ENCODE measurements around the gene NPLOC4.
A peak's percentile ranks its signal among the peaks of the same experiment; 100 is the strongest.

NPLOC4 gene

GRCh38 chr17:81636505-81637288, at the start of gene NPLOC4, which contains the start of gene TSPAN10:
Gene NPLOC4, minus strand, starts transcription at chr17:81637112. Its CDS starts 182 bp downstream, at chr17:81636930.
Gene TSPAN10, plus strand, starts transcription at chr17:81637196. Its CDS starts 5,217 bp downstream, at chr17:81642413.
- DNase-seq, result peak; percentile 83

GRCh38 chr17:81686614-81687013, 49.7 kb upstream of the NPLOC4 start:
- no peak for DNase-seq

DNA sequence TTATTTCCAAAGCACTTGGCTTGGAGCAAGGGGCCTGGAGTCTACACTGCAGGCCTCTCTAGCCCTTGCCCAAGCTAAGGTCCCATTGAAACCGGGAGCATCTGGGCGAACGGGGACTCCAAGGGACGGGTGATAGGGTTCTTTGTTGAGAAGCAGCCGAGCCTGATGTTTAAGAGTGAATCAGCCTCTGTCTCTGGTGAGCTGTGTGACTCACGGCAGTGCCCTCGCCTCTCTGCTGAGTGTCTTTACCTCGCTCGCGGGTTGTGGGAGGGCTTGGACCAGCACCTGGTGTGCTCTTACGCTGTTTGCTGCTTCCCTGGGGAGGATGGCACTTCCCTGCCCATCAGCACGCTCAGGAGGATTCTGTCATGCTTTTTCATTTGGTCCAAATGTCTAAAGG, 48.2 kb upstream of the NPLOC4 start:
- DNase-seq, result peak; percentile 54

DNA sequence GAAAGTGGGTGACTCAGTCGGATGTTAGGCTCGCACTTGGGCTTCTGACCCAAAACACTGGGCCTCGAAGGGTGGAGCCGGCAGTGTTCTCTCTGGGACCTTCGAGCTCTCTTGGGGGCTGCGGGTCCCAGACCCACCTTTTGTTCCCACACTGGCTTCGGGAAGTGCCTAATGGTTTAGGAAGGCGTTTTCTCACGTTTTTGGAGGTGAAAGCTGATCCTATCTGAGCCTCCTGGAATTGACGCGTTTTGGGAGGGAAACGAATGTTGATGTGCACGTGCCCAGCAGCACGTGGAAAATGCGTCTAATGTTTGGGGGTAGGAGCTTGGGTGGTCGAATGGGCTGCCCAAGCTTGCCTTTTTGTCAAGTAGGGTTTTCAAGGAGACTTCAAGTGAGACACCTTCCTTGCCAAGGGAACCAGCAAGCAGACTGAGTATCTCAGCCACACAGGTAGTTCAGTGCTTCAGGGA, 47.6 kb upstream of the NPLOC4 start:
- DNase-seq, result no peak

DNA sequence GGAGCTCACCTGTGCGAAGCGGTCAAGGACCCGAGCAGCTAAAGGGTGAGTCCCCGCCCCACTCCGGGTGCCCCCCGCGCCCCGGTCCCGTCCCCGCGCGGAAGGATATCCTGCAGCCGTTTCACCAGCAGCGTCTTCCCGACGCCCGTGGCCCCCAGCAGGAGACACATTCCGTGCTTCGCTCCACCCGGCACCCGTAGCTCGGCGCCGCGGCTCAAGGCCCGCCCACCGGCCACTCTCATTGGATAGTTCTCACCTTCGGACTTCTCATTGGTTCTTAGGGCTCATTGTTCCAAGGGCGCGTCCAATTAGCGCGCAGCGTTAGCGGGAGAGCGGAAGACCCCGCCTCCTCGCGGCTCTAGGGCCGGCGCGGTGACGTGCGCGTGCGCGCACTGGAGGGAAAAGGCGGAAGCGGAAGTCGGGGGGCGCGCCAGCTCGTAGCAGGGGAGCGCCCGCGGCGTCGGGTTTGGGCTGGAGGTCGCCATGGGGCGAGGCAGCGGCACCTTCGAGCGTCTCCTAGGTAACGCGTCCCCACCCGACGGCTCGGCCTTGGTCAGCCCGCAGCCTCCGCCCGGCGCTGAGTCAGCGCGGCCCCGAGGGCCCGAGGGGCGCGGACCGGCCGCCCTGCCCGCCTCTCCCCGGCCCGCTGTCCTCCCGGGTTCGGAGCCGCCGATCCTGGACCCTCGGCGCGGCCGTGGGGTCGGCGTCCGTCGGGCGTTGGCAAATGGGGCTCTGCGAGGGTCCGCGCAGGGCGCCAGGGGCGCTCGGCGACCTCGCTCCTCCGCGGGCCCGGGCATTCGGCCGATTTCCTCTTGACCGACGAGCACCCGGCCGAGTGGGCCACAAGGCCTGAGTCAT, 46.9 kb upstream of the NPLOC4 start, which contains the start of the genes ARL16 and HGS:
ARL16 (minus strand) TSS at position 214 of the 858 bp plus-strand sequence; CDS start at position 170, 44 bp downstream.
HGS (plus strand) TSS at position 428 of the 858 bp plus-strand sequence; CDS start at position 484, 56 bp downstream.
- DNase-seq, result peak; percentile 99

DNA sequence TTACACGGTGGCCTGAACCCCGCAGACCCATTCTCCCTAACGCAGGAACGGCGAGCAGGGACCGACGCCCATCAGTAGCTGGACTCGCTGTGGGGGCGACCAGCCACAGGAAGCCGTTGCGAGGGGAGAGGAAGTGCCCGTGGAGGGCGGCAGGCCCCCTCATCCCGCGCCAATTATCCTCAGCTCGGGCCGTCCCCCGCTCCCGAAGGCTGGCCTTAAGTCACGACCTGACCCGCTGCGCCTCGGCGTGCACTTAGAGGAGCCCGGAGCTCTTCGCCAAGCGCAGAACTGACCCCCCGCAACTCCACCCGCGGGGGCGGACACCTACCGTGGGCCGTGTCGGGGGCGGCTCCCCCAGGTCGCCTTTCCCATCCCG, 46.3 kb upstream of the NPLOC4 start:
- DNase-seq, result no peak

DNA sequence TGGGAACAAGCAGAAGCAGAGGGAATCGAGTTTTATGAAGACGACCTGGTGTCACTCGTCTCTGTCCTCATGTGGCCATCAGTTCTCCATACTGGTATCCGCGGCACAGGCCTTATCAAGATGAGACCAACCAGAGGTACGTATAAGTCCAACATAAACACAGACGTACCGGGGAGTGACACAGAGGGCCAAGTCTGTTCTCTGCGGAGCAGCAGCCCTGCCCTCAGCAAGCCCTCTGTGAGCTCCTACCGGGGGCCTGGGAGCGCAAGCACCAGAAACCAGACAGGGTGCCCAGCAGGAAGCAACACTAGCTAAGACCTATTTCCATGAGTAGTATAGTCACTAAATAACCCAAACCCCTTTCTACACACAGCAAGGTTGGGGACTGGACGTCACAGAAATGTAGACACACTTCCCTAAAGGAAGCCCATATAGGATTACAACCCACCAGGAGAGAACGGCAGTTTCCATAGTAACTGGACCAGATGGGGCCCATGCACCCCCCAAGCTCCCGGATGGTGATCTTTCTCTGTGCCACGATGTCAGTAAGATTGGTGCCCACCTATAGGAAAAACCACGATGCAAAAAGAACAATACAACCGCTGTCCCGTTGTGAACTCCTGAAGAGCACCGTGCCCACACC, 45.8 kb upstream of the NPLOC4 start:
- peak; percentile 12 for DNase-seq

DNA sequence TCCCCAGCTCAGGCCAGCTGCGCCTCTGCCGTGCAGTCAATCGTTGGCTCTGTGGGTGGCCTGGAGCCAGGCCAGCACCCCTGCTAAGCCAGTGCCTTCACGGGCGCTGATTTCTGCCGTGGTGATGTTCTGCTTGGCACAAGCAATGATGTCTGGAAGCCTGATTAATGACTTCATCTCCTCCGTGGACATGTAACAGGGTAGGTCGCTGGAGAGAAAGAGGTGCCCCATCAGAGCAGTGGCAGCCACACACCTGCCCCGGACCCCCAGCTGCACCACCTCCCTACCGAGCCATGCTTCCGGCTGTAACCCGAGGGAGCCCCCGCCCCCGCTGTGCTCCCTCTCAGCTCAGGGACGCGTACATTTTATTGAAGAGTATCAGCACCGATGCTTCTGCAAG, 44.8 kb upstream of the NPLOC4 start:
- no peak for DNase-seq

DNA sequence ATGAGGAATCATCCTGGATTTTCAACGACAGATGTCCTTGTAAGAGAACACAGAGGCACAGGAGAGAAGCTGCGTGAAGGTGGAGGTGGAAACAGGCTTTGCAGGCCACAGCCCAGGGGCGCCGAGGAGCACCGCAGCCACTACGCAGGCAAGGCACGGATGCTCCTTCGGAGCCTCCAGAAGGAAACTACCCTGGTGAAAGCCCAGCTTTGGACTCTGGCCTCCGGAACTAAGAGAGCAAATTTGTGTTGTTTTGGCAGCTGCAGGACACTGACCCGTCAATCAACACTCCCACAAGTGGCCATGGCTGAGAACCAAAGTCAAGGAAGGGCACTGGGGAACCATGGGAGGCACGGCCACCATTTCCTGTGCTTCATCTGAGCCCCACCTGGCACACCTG, 43.2 kb upstream of the NPLOC4 start:
- no peak for DNase-seq

DNA sequence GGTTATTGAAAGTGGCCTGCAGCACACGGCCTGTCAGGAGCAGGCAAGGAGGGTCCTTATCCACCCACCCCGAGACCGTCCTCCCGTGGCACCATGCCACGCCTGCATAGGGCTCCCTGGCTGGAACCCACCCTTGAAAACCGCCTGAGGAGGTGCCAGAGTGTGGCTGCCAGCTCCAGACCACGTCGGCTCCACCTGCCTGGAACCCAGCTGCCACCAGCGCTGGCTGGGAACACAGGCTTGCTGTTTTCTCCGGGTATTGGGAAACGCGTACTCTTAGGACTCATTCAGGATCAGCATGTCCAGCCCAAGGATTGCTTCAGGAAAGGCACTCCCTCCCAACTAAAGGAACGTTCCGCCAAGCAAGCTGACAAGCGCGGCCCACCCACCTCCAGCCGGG, 40.0 kb upstream of the NPLOC4 start:
- DNase-seq, result no peak

- DNase-seq, result peak; percentile 25
Measured at GRCh38 chr17:81675515-81676221, 38.8 kb upstream of the NPLOC4 start.

DNA sequence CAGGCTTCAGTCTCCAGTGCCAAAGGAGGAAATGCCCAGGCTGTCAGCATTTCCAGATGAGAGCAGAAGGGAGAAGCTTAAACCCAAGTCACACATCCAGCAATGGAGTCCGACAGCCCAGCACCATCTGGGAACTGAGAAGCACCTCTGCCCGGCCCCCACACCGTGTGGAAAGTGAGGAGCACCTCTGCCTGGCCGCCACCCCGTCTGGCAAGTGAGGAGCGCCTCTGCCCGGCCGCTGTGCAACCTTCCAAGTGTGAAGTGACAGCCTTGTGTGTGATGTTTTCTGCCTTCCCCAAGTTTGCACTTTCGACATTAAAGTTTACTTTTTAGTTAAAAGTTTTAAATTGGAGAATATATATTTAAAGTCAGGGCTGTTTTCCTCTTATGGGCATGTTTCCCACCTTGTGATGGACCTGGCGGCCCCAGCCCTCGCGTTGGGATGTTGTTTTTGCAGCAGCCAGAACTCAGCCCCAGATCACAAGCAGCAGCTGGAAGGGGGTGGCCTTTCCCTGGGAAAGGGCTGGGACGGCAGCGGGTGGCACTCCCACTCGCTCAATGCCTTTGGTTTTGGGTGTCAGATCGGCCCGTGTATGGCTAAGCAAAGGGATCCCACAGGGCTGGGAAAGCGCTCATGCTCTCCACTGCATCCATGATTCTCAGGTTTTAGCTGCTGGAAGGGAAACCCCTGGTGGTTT, 36.8 kb upstream of the NPLOC4 start:
- no peak for DNase-seq

DNA sequence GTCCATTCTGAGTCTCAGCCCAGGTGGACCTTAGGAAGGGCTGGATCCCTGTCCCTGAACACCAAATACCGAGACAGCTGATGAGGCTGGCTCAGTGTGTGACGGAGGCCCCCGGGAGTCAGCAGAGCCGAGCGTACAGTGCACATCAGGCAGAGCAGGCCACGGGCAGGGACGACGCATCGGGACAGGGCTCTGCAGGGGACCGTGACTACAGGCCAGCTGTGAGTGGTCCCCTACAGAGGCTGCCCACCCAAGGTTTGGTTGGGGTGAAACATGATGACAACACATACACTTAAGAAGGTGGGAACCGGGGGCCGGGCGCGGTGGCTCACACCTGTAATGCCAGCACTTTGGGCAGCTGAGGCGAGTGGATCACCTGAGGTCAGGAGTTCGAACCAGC, 36.0 kb upstream of the NPLOC4 start:
- DNase-seq, result no peak

DNA sequence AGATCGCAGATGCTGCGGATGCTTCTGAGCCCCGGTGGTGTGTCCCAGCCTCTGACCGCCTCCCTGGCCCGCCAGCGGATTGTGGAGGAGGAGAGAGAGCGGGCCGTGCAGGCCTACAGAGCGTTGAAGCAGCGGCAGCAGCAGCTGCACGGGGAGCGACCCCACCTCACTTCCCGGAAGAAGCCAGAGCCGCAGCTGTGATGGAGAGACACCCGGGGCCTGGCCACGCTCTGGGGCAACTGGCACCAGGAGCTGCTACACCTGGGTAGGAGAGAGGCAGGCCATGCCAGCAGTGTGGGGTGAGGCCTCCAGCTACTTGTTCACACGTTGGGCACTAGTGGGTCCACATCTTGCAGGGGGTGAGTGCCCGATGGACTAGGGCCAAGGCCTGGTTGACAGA, 35.6 kb upstream of the NPLOC4 start:
- DNase-seq, result no peak

- no peak for DNase-seq
Measured at GRCh38 chr17:81667754-81668153, 30.8 kb upstream of the NPLOC4 start.

GRCh38 chr17:81666342-81667191, 29.7 kb upstream of the NPLOC4 start, which contains the start of the genes CCDC137 and OXLD1:
Gene CCDC137, plus strand, starts transcription at chr17:81666737. Its CDS starts 30 bp downstream, at chr17:81666767.
Gene OXLD1, minus strand, starts transcription at chr17:81666605. Its CDS starts 28 bp downstream, at chr17:81666577.
- peak; percentile 95 for DNase-seq

DNA sequence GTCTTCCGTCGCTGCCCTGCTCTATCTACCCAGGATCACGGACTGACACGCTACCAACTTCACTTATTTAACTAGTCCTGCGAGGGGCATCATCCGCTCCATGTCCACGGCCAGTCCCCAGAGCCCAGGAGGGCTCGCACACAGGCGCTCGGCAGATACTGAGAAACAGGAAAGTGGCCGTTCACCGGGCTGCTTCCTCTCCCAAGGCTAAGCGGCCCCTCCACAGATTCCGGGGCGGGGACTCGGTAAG, 29.1 kb upstream of the NPLOC4 start:
- peak; percentile 14 for DNase-seq

- peak; percentile 19 for DNase-seq
Measured at GRCh38 chr17:81665205-81666091, 28.5 kb upstream of the NPLOC4 start.

DNA sequence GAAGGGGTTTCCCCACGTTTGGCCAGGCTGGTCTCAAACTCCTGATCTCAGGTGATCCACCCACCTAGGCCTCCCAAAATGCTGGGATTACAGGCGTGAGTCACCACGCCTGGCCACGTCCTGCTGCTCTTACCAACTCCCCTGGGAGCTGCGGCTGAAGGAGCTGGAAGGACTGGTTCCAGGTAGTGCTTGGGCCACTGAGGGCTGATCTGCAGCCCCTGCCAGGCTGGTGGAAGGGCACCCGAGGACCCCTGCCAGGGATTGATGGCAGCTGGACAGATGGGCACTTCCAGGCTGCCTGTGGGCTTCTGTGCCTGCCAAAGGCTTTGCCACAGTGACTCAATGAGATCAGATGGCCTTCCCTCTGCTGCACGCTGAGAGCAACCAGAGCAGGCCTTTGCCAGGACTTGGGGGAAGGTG, 27.1 kb upstream of the NPLOC4 start:
- DNase-seq, result no peak

GRCh38 chr17:81662002-81662401, 25.1 kb upstream of the NPLOC4 start:
- DNase-seq, result no peak

Measured in fibroblast of upper back skin (primary cell).